Ecto neural progenitor cell (in vitro differentiated cells): Measurements from ENCODE around the gene MOBP.

Source experiments
- DNase-seq: peaks from one replicate; pipeline ENCODE4 v3.0.0-alpha.2; 2018; ENCODE audit warnings: low spot score

The MOBP gene

GRCh38 chr3:39541917-39542329 is 74.4 kb downstream of the MOBP start:
- no peak for DNase-seq

- DNase-seq, result no peak
These were observed 75.1 kb downstream of the MOBP start for GRCh38 chr3:39542588-39542988.

- DNase-seq, result no peak
These were observed 80.8 kb downstream of the MOBP start for GRCh38 chr3:39548282-39548681.

GRCh38 chr3:39550354-39551051 is 83.0 kb downstream of the MOBP start:
- no peak for DNase-seq
